GM12872 (cell line): Measurements from ENCODE around the gene KCND3.
A peak's percentile ranks its signal among the peaks of the same experiment; 100 is the strongest.

Experiments used
- TF ChIP-seq, protein P1 (sequence below): IDR thresholded peaks from 3 replicates; pipeline ENCODE4 v1.5.1; 2011; ENCODE audit warnings: low read depth, mild to moderate bottlenecking, low read length, moderate library complexity; ENCODE audit not compliant: insufficient read depth

KCND3 gene

DNA sequence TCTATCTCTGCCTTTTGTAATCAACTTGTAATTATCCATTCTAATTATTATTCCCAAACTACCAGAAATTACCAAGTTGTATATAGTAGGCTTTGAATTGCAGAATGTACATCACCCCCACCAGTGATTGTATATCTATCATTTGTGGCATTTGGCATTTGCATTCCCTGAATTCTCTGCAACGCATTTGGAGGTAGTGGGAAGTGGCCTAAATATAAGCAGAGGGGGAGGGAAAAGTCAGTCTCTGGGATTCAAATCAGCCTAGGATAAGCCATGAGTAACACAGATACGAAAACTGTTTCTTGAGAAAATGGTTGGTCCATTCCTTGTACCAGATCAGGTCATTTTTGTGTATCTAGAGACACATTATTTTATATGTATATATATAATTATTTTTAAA, 213.1 kb downstream of the KCND3 start:
- TF ChIP-seq, protein P1, sequence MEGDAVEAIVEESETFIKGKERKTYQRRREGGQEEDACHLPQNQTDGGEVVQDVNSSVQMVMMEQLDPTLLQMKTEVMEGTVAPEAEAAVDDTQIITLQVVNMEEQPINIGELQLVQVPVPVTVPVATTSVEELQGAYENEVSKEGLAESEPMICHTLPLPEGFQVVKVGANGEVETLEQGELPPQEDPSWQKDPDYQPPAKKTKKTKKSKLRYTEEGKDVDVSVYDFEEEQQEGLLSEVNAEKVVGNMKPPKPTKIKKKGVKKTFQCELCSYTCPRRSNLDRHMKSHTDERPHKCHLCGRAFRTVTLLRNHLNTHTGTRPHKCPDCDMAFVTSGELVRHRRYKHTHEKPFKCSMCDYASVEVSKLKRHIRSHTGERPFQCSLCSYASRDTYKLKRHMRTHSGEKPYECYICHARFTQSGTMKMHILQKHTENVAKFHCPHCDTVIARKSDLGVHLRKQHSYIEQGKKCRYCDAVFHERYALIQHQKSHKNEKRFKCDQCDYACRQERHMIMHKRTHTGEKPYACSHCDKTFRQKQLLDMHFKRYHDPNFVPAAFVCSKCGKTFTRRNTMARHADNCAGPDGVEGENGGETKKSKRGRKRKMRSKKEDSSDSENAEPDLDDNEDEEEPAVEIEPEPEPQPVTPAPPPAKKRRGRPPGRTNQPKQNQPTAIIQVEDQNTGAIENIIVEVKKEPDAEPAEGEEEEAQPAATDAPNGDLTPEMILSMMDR: no peak

DNA sequence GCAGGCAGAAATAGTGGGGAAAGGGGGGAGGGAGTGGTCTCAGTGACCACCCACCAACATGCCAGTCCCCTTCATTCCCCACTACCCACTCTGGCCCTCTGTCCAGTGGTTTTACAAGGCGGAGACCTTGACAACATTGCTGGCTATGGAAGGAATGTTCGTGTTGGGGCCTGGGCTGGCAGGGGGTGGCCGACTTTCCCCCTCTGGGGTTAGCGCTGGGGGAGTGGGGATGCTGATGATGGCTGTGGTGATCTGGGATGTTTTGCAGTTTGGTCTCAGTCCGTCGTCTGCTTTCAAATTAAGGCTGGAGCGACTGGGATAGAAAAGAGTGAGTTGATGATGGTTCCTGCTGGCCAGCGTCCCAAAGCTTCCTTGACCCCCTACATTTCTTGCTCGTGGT, 213.5 kb downstream of the KCND3 start:
- TF ChIP-seq, protein P1: no peak

DNA sequence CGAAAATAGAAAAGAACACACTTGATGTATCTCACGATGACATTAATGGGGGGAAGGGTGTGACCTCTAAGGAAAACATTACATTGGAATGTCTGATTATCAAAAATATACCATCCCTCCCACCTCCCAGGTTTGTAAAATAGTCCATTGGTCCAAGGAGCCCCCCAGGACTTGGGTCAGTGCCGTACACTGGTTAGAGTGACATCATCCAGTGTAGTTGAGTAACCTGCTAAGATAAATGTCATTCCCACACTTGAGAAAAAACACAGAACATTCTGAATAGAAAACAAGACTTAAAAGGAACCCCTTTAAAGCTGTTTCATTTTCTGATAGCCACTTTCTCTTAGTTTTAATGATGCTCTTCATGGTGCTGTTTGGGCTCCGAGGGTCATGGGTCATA, 218.6 kb downstream of the KCND3 start:
- TF ChIP-seq, protein P1: no peak

DNA sequence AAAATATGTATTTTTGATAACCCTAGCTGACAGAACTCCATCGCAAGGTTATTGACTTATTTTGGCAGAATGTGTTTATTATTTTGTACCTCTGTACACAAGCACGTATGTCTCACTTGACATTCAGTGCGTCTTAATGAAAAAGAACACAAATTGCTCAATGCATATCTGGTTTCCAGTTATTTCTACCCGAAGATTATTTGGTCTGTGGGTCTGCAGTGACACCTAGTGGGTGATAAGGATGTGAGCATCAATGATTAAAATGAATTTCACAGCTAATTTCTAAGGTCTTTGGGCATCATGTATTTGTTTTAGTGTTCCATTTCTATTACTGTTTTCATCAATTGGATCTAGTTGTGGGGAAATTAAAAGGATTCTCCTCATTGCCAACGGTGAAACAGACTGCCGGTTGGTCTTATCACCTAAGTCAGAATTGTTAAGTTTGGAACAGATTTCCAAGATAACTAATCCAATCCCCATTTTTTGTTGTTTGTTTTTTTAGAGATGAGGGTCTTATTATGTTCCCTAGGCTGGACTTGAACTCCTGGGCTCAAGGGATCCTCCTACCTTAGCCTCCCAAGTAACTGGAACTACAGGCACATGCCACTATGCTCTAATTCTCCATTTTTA, 219.8 kb downstream of the KCND3 start:
- TF ChIP-seq, protein P1: peak; percentile 67

DNA sequence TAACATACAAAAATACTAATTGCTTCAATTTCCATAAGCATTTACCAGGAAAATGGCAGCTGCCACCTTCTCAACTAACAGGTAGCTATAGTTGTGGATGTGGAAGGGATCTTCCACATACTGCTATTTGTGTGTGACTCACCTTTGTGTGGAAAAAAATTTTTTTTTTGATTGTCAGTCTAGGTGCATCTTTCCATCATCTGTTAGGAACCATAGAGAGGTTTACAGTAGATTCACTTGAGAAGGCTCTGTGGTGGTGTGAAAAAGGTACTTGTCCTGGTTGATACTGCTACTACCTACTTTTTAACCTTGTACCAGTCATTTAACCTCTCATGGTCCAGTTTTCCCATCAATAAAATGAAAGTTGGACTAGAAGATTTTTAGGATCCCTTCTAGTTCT, 220.8 kb downstream of the KCND3 start:
- TF ChIP-seq, protein P1: no peak

DNA sequence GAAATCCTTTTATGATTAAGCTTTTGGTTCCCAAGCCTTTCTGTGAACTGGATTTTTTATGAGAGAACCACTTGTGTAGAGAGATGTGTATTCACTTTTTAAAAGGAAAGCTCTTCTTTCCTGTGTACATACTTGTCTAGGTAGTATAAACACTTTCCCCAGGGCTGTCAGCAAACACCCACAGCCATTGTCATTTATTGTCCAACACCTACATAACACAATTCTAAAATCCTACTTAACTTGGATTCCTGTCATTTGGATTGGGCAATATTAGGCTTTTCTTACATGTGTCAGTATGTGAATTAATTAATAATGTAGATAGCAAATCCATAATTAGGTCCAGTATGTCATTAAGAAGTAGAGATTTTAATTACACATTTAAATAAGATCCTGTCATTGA, 221.4 kb downstream of the KCND3 start:
- TF ChIP-seq, protein P1: no peak

DNA sequence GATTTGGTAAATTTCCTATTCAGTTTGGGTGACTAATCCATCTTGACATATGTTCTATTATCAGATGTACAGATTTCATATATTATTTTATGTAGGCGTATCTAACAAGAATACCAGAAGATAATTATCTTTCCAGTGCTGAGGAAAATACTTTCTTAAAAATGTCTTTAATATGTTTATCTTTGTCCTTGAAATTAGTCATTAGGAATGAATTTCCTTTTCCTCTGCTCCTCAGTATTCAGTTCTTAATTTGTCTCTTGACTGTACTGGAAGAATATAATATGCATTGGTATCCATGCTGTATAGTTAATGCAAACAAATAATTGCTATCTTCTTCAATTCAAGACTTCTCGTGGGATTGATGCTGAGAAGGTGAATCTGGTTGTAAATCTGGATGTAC, 227.1 kb downstream of the KCND3 start:
- TF ChIP-seq, protein P1: no peak

DNA sequence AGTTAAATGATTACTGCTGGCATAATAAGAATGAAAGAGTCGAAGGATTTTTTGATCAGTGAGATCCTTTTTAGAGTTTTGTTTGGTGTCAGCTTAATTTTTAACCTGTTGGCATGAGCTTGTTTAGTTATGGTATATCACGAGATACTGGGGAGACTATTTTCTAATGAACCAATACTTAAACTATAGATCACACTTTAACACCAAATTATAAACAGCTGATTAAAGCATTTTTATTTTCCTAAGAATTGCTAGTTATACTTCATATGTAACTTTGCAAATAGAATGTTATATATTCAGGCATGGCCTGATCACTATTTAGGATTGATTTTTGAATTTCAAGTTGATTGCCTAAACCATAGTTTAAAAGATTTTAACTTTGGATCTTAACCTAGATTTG, 227.8 kb downstream of the KCND3 start:
- TF ChIP-seq, protein P1: no peak
